DLD1 (cell line): Measurements from ENCODE around the gene B2M.
"Not testable (repeated sequence)": the region's sequence is repeated elsewhere in the genome, so short reads cannot be mapped to it uniquely, and the experiment has no call there.

Experiments
- in situ Hi-C: cut with HindIII; loops from 2 replicates; pipeline ENCODE4 v1.10.0; 2017; ENCODE audit warnings: low sequenced_read_pairs

Gene B2M

GRCh38 chr15:44697014-44697413, 14.3 kb upstream of the B2M start:
- in situ Hi-C loops = no loop called here

GRCh38 chr15:44698641-44699040, 12.7 kb upstream of the B2M start:
- in situ Hi-C loops = no loop called here

GRCh38 chr15:44700676-44701075, 10.6 kb upstream of the B2M start:
- in situ Hi-C loops = not testable (repeated sequence)

- in situ Hi-C loops = no loop called here
Observed at GRCh38 chr15:44705986-44706385, 5.3 kb upstream of the B2M start.

GRCh38 chr15:44706401-44706800, 4.9 kb upstream of the B2M start:
- in situ Hi-C loops = no loop called here

- in situ Hi-C loops = no loop called here
Observed at GRCh38 chr15:44706946-44707636, 4.2 kb upstream of the B2M start.

- in situ Hi-C loops = no loop called here
Observed at GRCh38 chr15:44710236-44711095, 851 bp upstream of the B2M start.

GRCh38 chr15:44711743-44712345, 527 bp downstream of the B2M start:
- in situ Hi-C loops = no loop called here

- in situ Hi-C loops = no loop called here
Observed at GRCh38 chr15:44712346-44713005, 1.2 kb downstream of the B2M start.

- in situ Hi-C loops = no loop called here
Observed at GRCh38 chr15:44713006-44713966, 2.0 kb downstream of the B2M start.

GRCh38 chr15:44715142-44715796, 4.0 kb downstream of the B2M start:
- in situ Hi-C loops = no loop called here

- in situ Hi-C loops = no loop called here
Observed at GRCh38 chr15:44715797-44716334, 4.5 kb downstream of the B2M start.

GRCh38 chr15:44716983-44717602, 5.8 kb downstream of the B2M start:
- in situ Hi-C loops = no loop called here

- in situ Hi-C loops = no loop called here
Observed at GRCh38 chr15:44718180-44718926, 7.0 kb downstream of the B2M start.

GRCh38 chr15:44718927-44719292, 7.6 kb downstream of the B2M start:
- in situ Hi-C loops = no loop called here

- in situ Hi-C loops = no loop called here
Observed at GRCh38 chr15:44719293-44719999, 8.1 kb downstream of the B2M start.

GRCh38 chr15:44720000-44720435, 8.7 kb downstream of the B2M start:
- in situ Hi-C loops = loop anchor here (10.0 kb wide), 1 partner anchor 55 kb away; the partner anchor contains the start of gene SPG11
